Activated CD4-positive, CD25-positive, alpha-beta regulatory T cell (primary cell): Measurements from ENCODE around the gene NR4A3.

ENCODE experiments used
- DNase-seq, 4 experiments: peaks; one replicate each; lab custom pipeline; 2025; lab: John Stamatoyannopoulos, UW

NR4A3 gene

DNA sequence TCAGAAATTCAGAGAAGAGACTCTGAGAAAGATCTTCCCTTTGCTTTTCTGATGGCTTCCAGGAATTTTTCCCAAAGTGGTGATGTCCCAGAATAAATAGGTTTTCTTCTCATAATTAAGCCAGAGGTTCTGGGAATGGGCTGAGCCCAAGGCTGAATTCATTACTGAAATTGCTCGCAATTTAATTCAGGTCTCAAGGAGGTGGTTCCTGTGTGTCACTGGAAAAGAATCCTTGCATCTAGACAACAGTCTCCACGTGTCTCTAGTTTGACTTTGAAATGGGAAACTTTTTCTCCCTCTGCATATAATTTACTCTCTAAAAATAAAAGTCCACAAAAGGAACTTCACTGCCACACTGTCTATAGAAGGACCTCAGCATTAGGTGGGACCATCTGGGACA, 57.0 kb downstream of the NR4A3 start:
- DNase-seq, result no peak

DNA sequence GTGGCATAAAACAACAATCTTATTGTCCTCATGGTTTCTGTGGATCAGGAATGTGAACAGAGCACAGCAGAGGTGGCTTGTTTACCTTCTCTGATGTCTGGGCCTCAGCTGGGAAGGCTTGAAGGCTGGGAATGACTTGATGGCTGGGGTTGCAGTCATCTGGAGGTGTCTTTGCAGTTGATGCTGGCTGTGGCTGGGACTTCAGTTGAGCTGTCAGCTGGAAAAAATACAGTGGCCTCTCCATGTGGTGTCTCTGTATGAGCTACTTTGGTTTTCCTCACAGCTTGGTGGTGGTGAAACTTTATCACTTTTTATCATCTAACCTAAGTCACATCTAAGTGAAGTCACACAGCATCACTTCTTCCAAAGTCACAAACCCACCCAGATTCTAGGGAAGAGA, 60.1 kb downstream of the NR4A3 start:
- DNase-seq, result no peak

DNA sequence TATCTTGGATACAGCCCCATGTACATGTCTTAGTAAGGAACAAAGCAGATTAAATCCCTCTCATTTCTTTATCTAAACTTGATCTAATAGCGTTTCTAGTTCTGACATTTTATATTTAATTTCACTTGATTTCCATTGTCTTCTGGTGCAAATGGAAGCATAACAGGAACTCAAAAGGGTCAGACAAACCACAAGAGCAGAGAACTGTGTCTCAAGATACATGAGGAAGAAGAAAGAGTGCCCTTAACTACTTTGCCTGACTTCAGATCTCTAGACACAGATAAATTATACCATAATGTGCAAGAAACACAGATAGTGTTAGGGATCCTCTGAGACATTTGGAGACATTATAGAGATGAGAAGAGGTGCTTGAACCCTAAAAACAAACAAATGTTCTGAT, 64.1 kb downstream of the NR4A3 start:
- DNase-seq, result no peak

DNA sequence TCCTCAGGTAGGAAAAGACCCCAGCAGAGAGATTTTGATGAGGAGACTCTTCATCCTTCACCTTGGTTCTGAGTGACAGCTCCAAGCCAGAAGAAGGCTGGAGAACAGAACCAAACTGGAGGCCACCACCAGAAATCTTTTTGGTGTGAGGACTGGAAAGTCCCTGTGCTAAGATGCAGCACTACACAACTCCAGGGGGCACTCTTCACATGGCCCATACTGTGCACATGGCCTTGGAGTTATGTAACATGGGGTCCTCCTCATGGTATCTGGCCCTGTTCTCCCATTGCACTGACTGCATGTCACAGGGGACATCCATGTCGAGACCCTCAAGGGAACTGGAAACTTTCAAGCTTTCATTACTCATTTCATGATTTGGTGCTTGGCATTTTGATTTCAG, 67.4 kb downstream of the NR4A3 start:
- DNase-seq, result no peak

DNA sequence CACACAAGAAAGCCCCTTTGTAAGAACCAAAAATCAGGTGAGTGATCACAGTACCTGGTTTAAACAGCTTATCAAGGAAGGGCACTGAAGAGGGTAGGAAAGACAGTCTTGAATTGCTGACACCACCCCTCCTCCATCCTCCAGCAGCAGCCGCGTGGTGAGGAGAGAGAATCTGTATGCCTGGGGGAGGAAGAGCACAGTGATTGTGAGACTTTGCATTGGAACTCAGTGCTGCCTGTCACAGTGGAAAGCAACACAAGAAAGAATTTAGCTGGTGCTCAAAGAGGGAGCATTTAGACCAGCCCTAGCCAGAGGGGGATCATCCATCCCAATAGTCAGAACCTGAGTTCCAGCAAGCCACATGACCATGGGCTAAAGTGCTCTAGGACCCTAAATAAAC, 73.1 kb downstream of the NR4A3 start:
- DNase-seq, result no peak

DNA sequence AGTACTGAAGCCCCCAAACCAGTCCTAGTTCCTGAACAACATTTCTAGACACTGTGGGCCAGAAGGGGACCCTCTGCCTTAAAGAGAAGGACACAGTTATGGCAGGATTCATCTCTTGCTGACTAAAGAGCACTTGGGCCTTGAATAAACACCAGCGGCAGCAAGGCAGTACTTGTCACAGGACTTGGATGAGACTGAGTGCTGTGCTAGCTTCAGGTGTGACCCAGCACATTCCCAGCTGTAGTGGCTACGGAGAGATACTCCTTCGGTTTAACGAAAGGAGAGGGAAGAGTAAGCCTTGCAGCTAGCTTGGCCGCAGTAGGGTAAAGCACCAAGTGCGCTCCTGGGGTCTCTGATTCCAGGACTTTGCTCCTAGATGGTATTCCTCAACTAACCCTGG, 73.8 kb downstream of the NR4A3 start:
- no peak for DNase-seq

DNA sequence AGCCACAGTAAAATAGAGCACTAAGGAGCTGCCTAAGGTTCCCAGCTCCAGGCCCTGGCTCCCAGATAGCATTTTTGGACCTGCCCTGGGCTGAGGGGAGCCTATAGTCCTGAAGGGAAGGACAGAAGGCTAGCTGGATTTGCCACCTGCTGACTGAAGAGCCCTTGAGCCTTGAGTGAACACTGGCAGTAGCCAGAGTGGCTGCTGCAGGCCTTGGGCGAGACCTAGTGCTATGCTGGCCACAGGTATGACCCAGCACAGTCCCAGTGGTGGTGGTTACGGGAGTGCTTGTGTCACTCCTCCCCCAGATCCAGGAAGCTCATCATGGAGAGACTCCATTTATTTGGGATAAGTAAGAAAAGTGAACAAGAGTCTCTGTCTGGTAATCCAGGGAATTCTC, 74.4 kb downstream of the NR4A3 start:
- no peak for DNase-seq

DNA sequence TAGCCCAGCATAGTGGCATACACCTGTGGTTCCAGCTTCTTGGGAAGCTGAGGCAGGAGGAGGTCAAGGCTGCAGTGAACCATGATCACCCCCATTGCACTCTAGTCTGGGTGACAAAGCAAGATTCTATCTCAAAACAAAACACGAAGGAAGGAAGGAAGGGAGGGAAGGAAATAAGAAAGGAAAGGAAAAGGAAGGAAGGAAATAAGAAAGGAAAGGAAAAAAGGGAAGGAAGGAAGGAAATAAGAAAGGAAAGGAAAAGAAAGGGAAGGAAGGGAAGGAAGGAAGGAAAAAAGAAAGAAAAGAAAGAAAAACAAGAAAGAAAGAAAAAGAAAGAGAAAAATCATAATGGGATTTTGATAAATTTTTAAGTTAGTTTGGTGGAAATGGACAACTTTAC, 81.7 kb downstream of the NR4A3 start:
- DNase-seq, result no peak

DNA sequence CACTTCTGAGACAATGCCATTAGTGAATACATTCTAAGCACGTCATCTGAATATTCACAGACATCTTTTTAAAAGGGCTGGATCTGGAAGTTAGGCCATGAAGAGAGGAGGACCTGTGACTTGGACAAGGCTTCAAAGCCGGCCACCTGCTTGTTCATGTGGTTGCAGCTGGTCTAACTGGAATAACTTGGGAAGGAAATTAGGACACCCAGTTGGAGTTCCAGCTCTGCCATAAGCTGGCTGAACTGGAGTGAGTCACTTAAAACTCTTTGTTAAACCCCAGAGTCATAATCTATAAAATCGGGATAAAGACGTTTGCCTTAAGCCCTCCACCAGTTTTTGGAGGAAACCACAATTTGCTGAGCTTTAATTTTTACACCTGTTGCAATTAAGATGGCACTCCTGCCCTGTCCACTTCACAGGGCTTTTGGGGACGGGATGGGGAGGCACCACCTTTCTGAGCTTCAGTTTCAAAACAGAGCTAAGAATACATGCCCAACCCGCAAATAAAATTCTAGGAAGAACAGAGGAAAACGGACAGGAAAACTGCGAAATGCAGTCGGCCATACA, 84.2 kb downstream of the NR4A3 start:
- no peak for DNase-seq

DNA sequence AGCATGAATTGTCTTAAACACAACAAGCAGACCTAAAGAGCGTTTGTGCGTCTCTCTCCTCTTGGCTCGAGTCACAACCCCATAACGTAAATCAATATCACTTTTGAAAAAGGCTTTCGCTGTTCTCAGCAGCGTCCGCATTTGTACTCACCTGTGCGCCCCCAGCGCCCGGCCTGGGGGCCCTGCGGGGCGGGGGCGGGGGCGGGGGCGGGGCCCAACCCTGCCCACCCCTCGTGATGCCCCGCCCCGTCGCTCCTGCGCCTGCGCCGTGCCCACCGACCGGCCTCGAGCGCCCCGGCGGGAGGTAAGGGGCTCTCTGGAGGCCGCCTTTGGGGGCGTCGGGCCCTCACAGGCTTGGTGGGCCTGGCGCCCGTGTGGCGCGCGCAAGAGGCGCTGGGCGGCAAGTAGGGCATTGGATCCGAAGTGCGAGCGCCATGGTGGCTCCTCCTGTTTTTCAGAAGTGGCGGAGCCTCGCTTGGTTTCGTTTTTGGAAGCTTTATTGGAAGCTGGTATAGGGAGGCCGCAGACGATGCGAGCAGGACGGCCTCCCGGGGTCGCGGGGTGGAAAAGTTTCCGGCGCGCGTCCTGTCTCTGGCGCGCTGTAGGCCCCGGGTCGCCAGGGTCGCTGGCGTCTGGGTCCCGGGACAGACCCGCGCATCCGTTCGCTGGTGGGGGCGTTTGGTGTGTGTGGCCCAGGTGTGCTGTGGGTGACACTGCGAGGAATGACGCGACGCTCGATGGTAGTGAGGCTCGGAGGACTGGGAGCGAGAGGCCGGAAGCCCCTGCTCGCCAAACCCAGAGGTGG, 84.9 kb downstream of the NR4A3 start, which contains the start of gene STX17:
TSS of gene STX17 (plus strand) at position 252 of the 805 bp plus-strand sequence. CDS start 8,586 bp downstream, outside the sequence.
- peak; percentile 60 to 69 (median 65) for DNase-seq

DNA sequence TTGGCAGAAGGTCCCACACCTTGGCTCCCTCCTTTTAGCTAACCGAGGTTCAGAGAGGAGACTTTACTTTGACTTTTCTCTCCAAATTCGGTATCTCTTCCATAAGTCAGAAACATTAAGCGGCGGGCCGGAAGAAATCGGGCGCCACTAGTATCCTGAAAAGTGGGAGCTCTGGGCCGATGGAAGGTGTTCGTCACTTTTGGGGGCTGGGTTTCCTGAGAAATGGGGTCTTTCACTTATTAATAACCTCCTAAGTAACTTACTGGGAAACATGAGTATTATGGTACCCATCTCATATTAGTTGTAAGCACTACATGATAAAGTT, 85.5 kb downstream of the NR4A3 start:
- DNase-seq, result no peak

DNA sequence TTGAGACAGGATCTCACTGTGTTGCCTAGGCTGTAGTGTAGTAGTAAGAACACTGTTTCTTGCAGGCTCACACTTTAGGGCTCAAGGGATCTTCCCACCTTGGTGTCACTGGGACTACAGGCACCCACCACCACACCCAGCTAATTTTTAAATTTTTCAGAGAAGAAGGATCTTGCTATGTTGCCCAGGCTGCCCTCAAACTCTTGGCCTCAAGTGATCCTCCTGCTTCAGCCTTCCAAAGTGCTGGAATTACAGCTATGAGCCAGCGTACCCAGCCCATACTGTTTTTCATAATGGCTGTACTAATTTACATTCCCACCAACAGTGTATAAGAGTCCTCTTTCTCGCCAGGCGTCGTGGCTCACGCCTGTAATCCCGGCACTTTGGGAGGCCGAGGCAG, 89.9 kb downstream of the NR4A3 start:
- DNase-seq, result no peak
